Body of pancreas (tissue), 4 donors: ENCODE data around the gene CPLX1.

Experiments used
- CTCF ChIP-seq, 7 experiments: fragments of 450-650 bp in 4 of 7; fragments of 200-600 bp in 3 of 7; sonication (generic) in 3 of 7; IDR thresholded peaks; one replicate each; pipeline ENCODE4 v1.5.1; 2016 to 2019; ENCODE audit warnings: antibody characterized with exemption in 7 of 7
- POLR2A ChIP-seq, 3 donors: fragments of 450-650 bp; IDR thresholded peaks; one replicate each; pipeline ENCODE4 v1.6.1; 2016; ENCODE audit warnings: antibody characterized with exemption in 3 of 3, mild to moderate bottlenecking in 2 of 3

- TF ChIP-seq CTCF (IDR thresholded peaks at IDR 0.05) (no peak), POLR2A (IDR thresholded peaks at IDR 0.05) (no peak)
These were observed 74.3 kb downstream of the CPLX1 start for GRCh38 chr4:751676-752075.
